Measurements from ENCODE around the gene TP53INP2. TPM values are rescaled to one million over a fixed set of nuclear protein-coding genes. Genes with fewer than 3 reads are reported as not detected.

Gene TP53INP2, protein sequence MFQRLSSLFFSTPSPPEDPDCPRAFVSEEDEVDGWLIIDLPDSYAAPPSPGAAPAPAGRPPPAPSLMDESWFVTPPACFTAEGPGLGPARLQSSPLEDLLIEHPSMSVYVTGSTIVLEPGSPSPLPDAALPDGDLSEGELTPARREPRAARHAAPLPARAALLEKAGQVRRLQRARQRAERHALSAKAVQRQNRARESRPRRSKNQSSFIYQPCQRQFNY
- total RNA-seq: 4.3 and 7.9 TPM in 2 replicates

DNA sequence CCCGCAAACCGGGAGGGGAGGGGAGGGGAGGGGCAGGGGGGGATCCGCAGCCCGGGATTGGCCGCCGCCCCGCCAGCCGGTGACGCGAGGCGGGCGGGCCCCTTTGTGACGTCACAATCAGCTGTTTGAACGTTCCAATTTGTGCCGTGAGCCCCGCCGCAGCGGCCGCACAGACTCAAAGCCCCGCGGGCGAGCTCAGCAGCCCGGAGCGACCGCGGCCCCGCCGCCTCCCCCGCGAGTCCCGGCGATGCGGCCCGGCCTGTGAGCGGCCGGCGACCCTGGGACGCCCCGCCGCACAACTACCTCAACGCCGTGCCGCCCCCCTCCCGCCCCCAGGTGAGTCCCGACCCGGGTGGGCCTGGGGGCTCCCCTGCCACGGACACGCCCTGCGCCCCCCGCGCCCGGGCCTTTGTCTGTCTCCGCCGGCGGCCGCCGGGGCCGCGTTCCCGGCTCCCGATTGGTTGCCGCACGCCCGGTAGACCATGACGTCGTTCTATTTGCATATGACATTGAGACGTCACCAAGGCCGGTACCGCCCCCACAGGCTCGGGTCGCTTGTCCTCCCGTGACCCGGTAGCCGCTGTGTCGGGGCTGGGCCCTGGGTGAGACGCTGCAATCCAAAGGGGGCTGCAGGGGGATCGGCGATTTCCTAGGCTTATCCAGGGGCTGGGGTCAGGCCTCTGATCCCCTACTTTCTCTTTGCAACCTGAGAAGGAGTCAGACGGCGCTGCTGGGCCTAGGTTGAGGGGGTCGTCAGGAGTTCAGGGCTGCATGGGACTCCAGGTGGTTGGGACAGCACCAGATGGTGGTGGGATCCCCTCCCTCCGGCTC lies at the start of gene TP53INP2:
Gene TP53INP2, plus strand, starts transcription at position 168 of the 831 bp plus-strand sequence. CDS start 4,396 bp downstream, outside the sequence.

GRCh38 chr20:34676642-34677373 lies 27.3 kb upstream of the TP53INP2 start, which contains the start of gene PIGU:
TSS of gene PIGU (minus strand) at chr20:34677092. CDS start at chr20:34677085, 7 bp downstream.

Small RNA genes lying within 50 kb of the gene (small RNA-seq; reads per million reads assigned to genes)
- not detected for gene AL118520.1 (ENCODE audit: low replicate concordance)

Other genes with a start within 250 kb of the TP53INP2 start
- 89.3 and 90.8 TPM in 2 replicates for gene DYNLRB1, start 187.9 kb upstream of the TP53INP2 start, total RNA-seq
- gene MAP1LC3A, start 145.6 kb upstream of the TP53INP2 start, total RNA-seq: 13.6 and 14.5 TPM in 2 replicates
- gene PIGU, start 27.3 kb upstream of the TP53INP2 start, total RNA-seq: 10.7 and 22.2 TPM in 2 replicates
- 9.4 and 11.2 TPM in 2 replicates for gene NCOA6, start 121.3 kb downstream of the TP53INP2 start, total RNA-seq
- gene GGT7, start 168.5 kb downstream of the TP53INP2 start, total RNA-seq: 8.6 and 14.9 TPM in 2 replicates
- gene ACSS2, start 172.3 kb downstream of the TP53INP2 start, total RNA-seq: 38.5 and 113 TPM in 2 replicates

Data from placental pericyte (primary cell).